Subcutaneous adipose tissue (tissue), 4 donors: ENCODE data around the gene TAF11L14. TPM values are rescaled to one million over a fixed set of nuclear protein-coding genes. Genes with fewer than 3 reads are reported as not detected.

ENCODE experiments used
- small RNA-seq: library from RNA; depleted of rRNA; stranded (forward); fragments of <200 nt; gene quantifications from one replicate; pipeline ENCODE3, GENCODE V24; 2016
- total RNA-seq, 4 donors: library from RNA; depleted of rRNA; stranded (reverse); fragments of >200 nt; gene quantifications; one replicate each; pipeline ENCODE4 v1.1.0, GENCODE V29; 2016
- TF ChIP-seq, protein P1 (sequence below): fragments of 450-650 bp; IDR thresholded peaks from one replicate; pipeline ENCODE4 v1.5.1; 2016; ENCODE audit warnings: low read depth, mild to moderate bottlenecking, control low read depth, antibody characterized with exemption, moderate library complexity

TAF11L14 gene
- total RNA-seq, 4 donors from 2014 or later = not detected

DNA sequence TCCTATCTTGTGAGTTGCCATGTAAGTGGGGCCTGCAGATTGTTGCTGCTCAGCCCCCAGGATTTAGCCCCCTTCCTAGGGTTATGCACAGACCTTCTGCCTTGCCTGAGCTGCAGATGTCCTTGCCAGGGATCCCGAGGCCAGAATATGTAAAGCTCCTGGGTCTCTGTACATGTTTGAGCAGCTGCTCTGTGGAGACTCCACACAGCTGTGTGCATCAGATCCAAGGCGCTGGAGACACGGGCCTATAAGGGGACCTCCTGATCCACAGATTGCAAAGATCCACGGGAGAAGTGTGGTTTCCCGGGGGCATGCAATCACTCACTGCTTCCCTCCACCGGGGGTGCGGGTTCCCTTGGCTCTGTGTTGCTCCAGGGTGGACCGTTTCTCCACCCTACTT is 28.9 kb downstream of the TAF11L14 start:
- TF ChIP-seq, protein P1, sequence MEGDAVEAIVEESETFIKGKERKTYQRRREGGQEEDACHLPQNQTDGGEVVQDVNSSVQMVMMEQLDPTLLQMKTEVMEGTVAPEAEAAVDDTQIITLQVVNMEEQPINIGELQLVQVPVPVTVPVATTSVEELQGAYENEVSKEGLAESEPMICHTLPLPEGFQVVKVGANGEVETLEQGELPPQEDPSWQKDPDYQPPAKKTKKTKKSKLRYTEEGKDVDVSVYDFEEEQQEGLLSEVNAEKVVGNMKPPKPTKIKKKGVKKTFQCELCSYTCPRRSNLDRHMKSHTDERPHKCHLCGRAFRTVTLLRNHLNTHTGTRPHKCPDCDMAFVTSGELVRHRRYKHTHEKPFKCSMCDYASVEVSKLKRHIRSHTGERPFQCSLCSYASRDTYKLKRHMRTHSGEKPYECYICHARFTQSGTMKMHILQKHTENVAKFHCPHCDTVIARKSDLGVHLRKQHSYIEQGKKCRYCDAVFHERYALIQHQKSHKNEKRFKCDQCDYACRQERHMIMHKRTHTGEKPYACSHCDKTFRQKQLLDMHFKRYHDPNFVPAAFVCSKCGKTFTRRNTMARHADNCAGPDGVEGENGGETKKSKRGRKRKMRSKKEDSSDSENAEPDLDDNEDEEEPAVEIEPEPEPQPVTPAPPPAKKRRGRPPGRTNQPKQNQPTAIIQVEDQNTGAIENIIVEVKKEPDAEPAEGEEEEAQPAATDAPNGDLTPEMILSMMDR = no peak

DNA sequence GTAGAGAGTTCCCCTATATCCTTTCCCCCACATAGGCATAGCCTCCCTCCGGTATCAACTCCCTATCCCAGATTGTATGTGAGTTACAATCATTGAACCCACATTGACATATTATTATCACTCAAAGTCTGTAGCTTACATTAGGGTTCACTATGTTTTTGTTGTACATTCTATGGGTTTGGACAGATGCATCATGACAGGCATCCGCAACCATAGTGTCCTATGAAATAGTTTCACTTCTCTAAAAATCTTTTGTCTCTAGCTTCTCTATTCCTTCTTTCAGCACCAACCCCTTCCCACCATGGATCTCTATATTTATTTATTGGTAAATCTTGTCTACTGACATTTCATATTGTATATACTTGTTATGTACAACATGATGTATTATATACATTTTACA is 31.6 kb downstream of the TAF11L14 start:
- TF ChIP-seq, protein P1 = no peak

DNA sequence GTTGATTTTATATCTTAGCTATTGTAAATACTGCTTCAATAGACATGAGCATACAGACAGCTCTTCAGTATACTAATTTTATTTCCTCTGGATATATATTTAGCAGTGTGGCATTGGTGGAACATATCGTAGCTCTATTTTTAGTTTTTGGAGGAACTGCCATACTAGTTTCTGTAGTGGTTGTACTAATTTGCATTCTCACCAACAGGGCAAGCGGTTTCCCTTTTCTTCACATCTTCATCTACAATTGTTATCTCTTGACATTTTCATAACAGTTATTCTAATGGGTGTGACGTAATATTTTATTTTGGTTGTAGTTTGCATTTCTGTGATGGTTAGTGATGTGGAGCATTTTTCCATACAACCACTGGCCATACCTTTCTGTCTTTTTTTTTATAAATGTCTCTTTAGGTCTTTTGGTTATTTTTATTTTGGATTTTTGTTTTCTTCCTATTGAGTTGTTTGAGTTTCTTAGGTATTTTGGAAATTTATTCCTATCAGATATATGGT is 32.5 kb downstream of the TAF11L14 start:
- TF ChIP-seq, protein P1 = no peak

DNA sequence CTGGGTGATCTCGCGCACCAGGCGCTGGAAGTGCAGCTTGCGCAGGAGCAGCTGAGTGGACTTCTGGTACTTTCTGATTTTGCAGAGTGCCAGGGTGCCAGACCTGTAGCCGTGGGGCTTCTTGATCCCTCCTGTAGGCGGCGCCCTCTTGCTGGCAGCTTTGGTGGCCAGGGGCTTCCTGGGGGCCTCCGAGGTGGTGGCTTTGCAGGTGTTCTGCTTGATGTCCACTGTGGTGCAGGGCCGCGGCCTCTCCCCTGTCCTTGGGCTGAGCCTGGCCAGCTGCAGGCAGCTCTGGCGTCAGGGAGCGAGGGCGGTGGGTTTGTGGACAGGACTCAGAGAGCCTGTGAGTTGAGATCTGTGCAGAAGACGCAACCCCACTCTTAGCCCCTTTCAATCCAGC is 36.1 kb downstream of the TAF11L14 start:
- TF ChIP-seq, protein P1 = no peak

- TF ChIP-seq, protein P1 = no peak
Measured at GRCh38 chr5:17678751-17679324, 44.6 kb downstream of the TAF11L14 start.

DNA sequence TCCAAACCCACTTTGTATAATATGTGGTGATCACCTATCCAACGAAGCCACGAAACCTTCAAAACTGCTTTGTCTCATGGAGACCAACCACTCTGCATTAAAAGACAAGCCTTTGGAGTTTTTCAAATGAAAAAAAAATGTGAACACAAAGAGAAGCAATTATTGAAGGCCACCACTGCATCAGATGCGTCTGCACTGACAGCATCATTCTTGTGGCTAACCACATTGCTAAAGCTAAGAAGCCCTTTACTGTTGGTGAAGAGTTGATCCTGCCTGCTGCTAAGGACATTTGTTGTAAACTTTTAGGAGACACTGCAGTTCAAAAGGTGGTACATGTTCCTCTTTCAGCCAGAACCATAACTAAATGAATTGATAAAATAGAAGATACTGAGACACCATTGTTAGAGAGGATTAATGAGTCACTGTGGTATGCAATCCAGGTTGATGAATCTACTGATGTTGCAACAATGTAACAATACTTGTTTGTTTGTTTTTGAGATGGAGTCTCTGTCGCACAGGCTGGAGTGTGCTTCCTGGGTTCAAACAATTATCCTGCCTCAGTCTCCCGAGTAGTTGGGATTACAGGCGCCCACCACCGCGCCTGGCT is 45.4 kb downstream of the TAF11L14 start:
- TF ChIP-seq, protein P1 = no peak

GRCh38 chr5:17680737-17681136 is 46.5 kb downstream of the TAF11L14 start:
- TF ChIP-seq, protein P1 = no peak

Small RNAs within 50 kb of the gene (small RNA-seq; reads per million reads assigned to genes)
- gene AC233724.1 = not detected
- gene AC233724.12 = not detected
- not detected for gene AC233724.2
- gene AC233724.3 = not detected
- gene AC233724.4 = not detected
- not detected for gene AC233724.6
- not detected for gene AC233724.7

Other genes with a start within 250 kb of the TAF11L14 start
- gene TAF11L2, start 136.2 kb upstream of the TAF11L14 start, total RNA-seq = not detected
- gene TAF11L3, start 116.1 kb upstream of the TAF11L14 start, total RNA-seq = not detected
- gene TAF11L4, start 112.7 kb upstream of the TAF11L14 start, total RNA-seq = not detected
- not detected for gene TAF11L5, start 109.2 kb upstream of the TAF11L14 start, total RNA-seq
- not detected for gene TAF11L6, start 105.8 kb upstream of the TAF11L14 start, total RNA-seq
- not detected for gene TAF11L7, start 48.7 kb upstream of the TAF11L14 start, total RNA-seq
- gene TAF11L8, start 43.5 kb upstream of the TAF11L14 start, total RNA-seq = not detected
- not detected for gene TAF11L9, start 40.1 kb upstream of the TAF11L14 start, total RNA-seq
- gene TAF11L10, start 36.6 kb upstream of the TAF11L14 start, total RNA-seq = not detected
- not detected for gene TAF11L11, start 30.3 kb upstream of the TAF11L14 start, total RNA-seq
- not detected for gene TAF11L12, start 24.1 kb upstream of the TAF11L14 start, total RNA-seq
- gene TAF11L13, start 2.4 kb upstream of the TAF11L14 start, total RNA-seq = not detected